H1 (cell line): ENCODE measurements around the gene KLHDC10. TPM values are rescaled to one million over a fixed set of nuclear protein-coding genes. Genes with fewer than 3 reads are reported as not detected.

Experiments used
- CTCF ChIA-PET: fragments of 300-600 bp; sonication (Branson Sonifier 250); formaldehyde crosslinking; loops from one replicate; lab custom pipeline; 2021; ENCODE audit not compliant: partially characterized antibody; lab: Charles Lee
- POLR2A ChIA-PET: fragments of 300-600 bp; sonication (Branson Sonifier 250); formaldehyde crosslinking; loops from one replicate; lab custom pipeline; 2021; ENCODE audit warnings: inconsistent platforms; ENCODE audit not compliant: partially characterized antibody; lab: Charles Lee
- DNase-seq, 2 experiments: peaks; one replicate each; pipeline versions ENCODE4 v3.0.0 to v3.0.0-alpha.2; 2010 to 2022; ENCODE audit warnings: low spot score in 2 of 2, low read depth in 1 of 2, mixed read lengths in 1 of 2
- FAIRE-seq: peaks from 2 replicates; lab custom pipeline; 2011; peaks lifted over from hg19 to GRCh38; lab: Jason Lieb, UNC
- H2AFZ ChIP-seq: 2 replicates; pipeline ENCODE4 v1.8.1; 2012; ENCODE audit warnings: low read length, inconsistent platforms
- H2AK5ac ChIP-seq: 2 replicates; pipeline ENCODE4 v1.6.1; 2013; ENCODE audit warnings: low read depth, low read length
- H2BK120ac ChIP-seq: replicated peaks from 2 replicates; pipeline ENCODE3; 2013; ENCODE audit warnings: low read depth, low read length, inconsistent platforms
- H2BK12ac ChIP-seq: 2 replicates; pipeline ENCODE4 v1.6.1; 2013; ENCODE audit warnings: low read depth, low read length
- H2BK15ac ChIP-seq: 2 replicates; pipeline ENCODE4 v1.6.1; 2013; ENCODE audit warnings: low read length
- H2BK20ac ChIP-seq: 2 replicates; pipeline ENCODE4 v1.6.1; 2013; ENCODE audit warnings: low read length
- H2BK5ac ChIP-seq: 2 replicates; pipeline ENCODE4 v1.6.1; 2013; ENCODE audit warnings: low read depth, low read length
- H3K14ac ChIP-seq: 2 replicates; pipeline ENCODE4 v1.6.1; 2013; ENCODE audit warnings: inconsistent platforms; ENCODE audit not compliant: insufficient read length
- H3K18ac ChIP-seq: 2 replicates; pipeline ENCODE4 v1.6.1; 2013; ENCODE audit warnings: low read length; ENCODE audit errors: extremely low read depth
- H3K23ac ChIP-seq: 2 replicates; pipeline ENCODE4 v1.6.1; 2013; ENCODE audit warnings: inconsistent platforms; ENCODE audit not compliant: insufficient read length
- H3K23me2 ChIP-seq: 2 replicates; pipeline ENCODE4 v1.6.1; 2013; ENCODE audit warnings: low read depth, low read length
- H3K27ac ChIP-seq: 2 replicates; pipeline ENCODE4 v1.6.1; 2011; ENCODE audit warnings: low read depth, low read length, inconsistent platforms
- H3K27me3 ChIP-seq, 4 experiments: replicated peaks in 1 of 4; 1 replicate in 1 of 4; 2 replicates in 3 of 4; pipeline versions ENCODE4 v1.6.1 to v1.8.1; 2011 to 2013; ENCODE audit warnings: low read length in 3 of 4, mild to moderate bottlenecking in 3 of 4, inconsistent platforms in 2 of 4, mixed read lengths in 2 of 4, moderate library complexity in 1 of 4; ENCODE audit not compliant: control insufficient read depth in 3 of 4, insufficient read depth in 3 of 4; ENCODE audit errors: extremely low read depth in 1 of 4
- H3K36me3 ChIP-seq, 4 experiments: 2 replicates each; pipeline versions ENCODE4 v1.6.1 to v1.8.1; 2011 to 2013; ENCODE audit warnings: mild to moderate bottlenecking in 4 of 4, low read length in 3 of 4, moderate library complexity in 2 of 4, control low read depth in 1 of 4, inconsistent platforms in 1 of 4; ENCODE audit not compliant: insufficient read depth in 4 of 4, control insufficient read depth in 2 of 4
- H3K4ac ChIP-seq: replicated peaks from 2 replicates; pipeline ENCODE3; 2013; ENCODE audit warnings: low read length, low read depth, mixed read lengths, inconsistent platforms; ENCODE audit not compliant: insufficient read length
- H3K4me1 ChIP-seq, 4 experiments: replicated peaks in 1 of 4; 1 replicate in 1 of 4; 2 replicates in 3 of 4; pipeline versions ENCODE4 v1.6.1 to v1.8.1; 2011 to 2013; ENCODE audit warnings: low read length in 3 of 4, inconsistent platforms in 2 of 4, mixed read lengths in 1 of 4; ENCODE audit not compliant: insufficient read depth in 4 of 4, control insufficient read depth in 3 of 4
- H3K4me2 ChIP-seq, 2 experiments: 2 replicates each; pipeline versions ENCODE4 v1.6.1 to v1.8.1; 2011 to 2013; ENCODE audit warnings: low read depth in 2 of 2, low read length in 2 of 2, control low read depth in 1 of 2, inconsistent platforms in 1 of 2, mild to moderate bottlenecking in 1 of 2; ENCODE audit not compliant: insufficient read depth in 1 of 2
- H3K4me3 ChIP-seq, 4 experiments: fragments of 200-600, 300-600 bp in 1 of 4; sonication (generic), shearing (Covaris generic), sonication (Bioruptor Twin) in 1 of 4; 2 replicates each; pipeline versions ENCODE4 v1.5.1 to v1.8.1; 2011 to 2016; ENCODE audit warnings: low read length in 4 of 4, low read depth in 3 of 4, control low read depth in 2 of 4, inconsistent platforms in 2 of 4, mild to moderate bottlenecking in 2 of 4, mixed read lengths in 1 of 4, moderate library complexity in 1 of 4; ENCODE audit not compliant: insufficient read depth in 2 of 4; ENCODE audit errors: extremely low read depth in 1 of 4
- H3K56ac ChIP-seq: replicated peaks from 2 replicates; pipeline ENCODE3; 2013; ENCODE audit warnings: low read depth, mild to moderate bottlenecking, mixed read lengths, low read length, inconsistent platforms; ENCODE audit not compliant: insufficient read length
- H3K79me1 ChIP-seq: 2 replicates; pipeline ENCODE4 v1.6.1; 2013; ENCODE audit warnings: low read depth, low read length, control low read depth
- H3K79me2 ChIP-seq, 2 experiments: 2 replicates each; pipeline versions ENCODE4 v1.6.1 to v1.8.1; 2012 to 2013; ENCODE audit warnings: low read length in 2 of 2, mild to moderate bottlenecking in 2 of 2, inconsistent platforms in 1 of 2; ENCODE audit not compliant: insufficient read depth in 2 of 2, control insufficient read depth in 1 of 2
- H3K9ac ChIP-seq, 4 experiments: replicated peaks in 1 of 4; 1 replicate in 1 of 4; 2 replicates in 3 of 4; pipeline versions ENCODE4 v1.6.1 to v1.8.1; 2011 to 2013; ENCODE audit warnings: low read depth in 3 of 4, low read length in 3 of 4, control low read depth in 2 of 4, mild to moderate bottlenecking in 2 of 4, moderate library complexity in 2 of 4, inconsistent platforms in 1 of 4; ENCODE audit errors: extremely low read depth in 1 of 4
- H3K9me3 ChIP-seq, 2 experiments: 2 replicates each; pipeline versions ENCODE4 v1.6.1 to v1.8.1; 2012 to 2013; ENCODE audit warnings: mild to moderate bottlenecking in 2 of 2, moderate library complexity in 2 of 2, control low read depth in 1 of 2, inconsistent platforms in 1 of 2, low read depth in 1 of 2, low read length in 1 of 2, mixed read lengths in 1 of 2; ENCODE audit not compliant: insufficient read depth in 2 of 2
- H4K20me1 ChIP-seq, 2 experiments: replicated peaks in 1 of 2; 2 replicates each; pipeline versions ENCODE3 to v1.8.1; 2011 to 2013; ENCODE audit warnings: inconsistent platforms in 2 of 2, low read length in 2 of 2, mild to moderate bottlenecking in 1 of 2; ENCODE audit not compliant: insufficient read depth in 2 of 2, control insufficient read depth in 1 of 2
- H4K5ac ChIP-seq: 2 replicates; pipeline ENCODE4 v1.6.1; 2013; ENCODE audit warnings: low read length, low read depth, mixed read lengths, inconsistent platforms; ENCODE audit not compliant: insufficient read length
- H4K8ac ChIP-seq: 2 replicates; pipeline ENCODE4 v1.8.0; 2013; ENCODE audit warnings: mild to moderate bottlenecking, moderate library complexity, low read length, inconsistent platforms; ENCODE audit not compliant: insufficient read depth; ENCODE audit errors: extremely low read depth
- H4K91ac ChIP-seq: replicated peaks from 2 replicates; pipeline ENCODE3; 2013; ENCODE audit warnings: low read length, mixed read lengths, inconsistent platforms; ENCODE audit not compliant: insufficient read length
- BACH1 ChIP-seq: IDR thresholded peaks from 2 replicates; pipeline ENCODE4 v1.6.1; 2012; ENCODE audit warnings: low read length, improper control_type of control experiment
- CEBPB ChIP-seq: IDR thresholded peaks from 2 replicates; pipeline ENCODE4 v1.6.1; 2012; ENCODE audit warnings: low read depth, low read length
- EP300 ChIP-seq, 2 experiments: IDR thresholded peaks; 1 replicate in 1 of 2; 2 replicates in 1 of 2; pipeline ENCODE4 v1.6.1; 2011 to 2012; ENCODE audit warnings: low read depth in 2 of 2, low read length in 2 of 2, mild to moderate bottlenecking in 2 of 2, borderline replicate concordance in 1 of 2, inconsistent platforms in 1 of 2, moderate library complexity in 1 of 2
- HDAC2 ChIP-seq, 2 experiments: fragments of 300-600 bp in 1 of 2; sonication (generic) in 1 of 2; IDR thresholded peaks; 2 replicates each; pipeline ENCODE4 v1.6.1; 2011 to 2012; ENCODE audit warnings: low read depth in 2 of 2, low read length in 2 of 2, mild to moderate bottlenecking in 2 of 2, moderate library complexity in 2 of 2, borderline replicate concordance in 1 of 2, inconsistent platforms in 1 of 2
- KDM1A ChIP-seq: fragments of 200-600, 300-600 bp; sonication (generic); IDR thresholded peaks from 2 replicates; pipeline ENCODE4 v1.7.1; 2016; ENCODE audit warnings: mild to moderate bottlenecking, low read length, borderline replicate concordance
- KDM5A ChIP-seq: fragments of 200-600 bp; IDR thresholded peaks from 2 replicates; pipeline ENCODE4 v1.7.1; 2012; ENCODE audit warnings: mild to moderate bottlenecking, low read length, inconsistent platforms, mixed read lengths
- NANOG ChIP-seq: IDR thresholded peaks from 2 replicates; pipeline ENCODE4 v1.6.1; 2011; ENCODE audit warnings: low read length, low read depth, mild to moderate bottlenecking, inconsistent platforms; ENCODE audit not compliant: insufficient read depth, poor library complexity, severe bottlenecking
- POLR2AphosphoS5 ChIP-seq: IDR thresholded peaks from 2 replicates; pipeline ENCODE4 v1.6.1; 2011; ENCODE audit warnings: low read depth, low read length
- POU5F1 ChIP-seq: IDR thresholded peaks from 2 replicates; pipeline ENCODE4 v1.6.1; 2011; ENCODE audit warnings: low read depth, mild to moderate bottlenecking, low read length, moderate library complexity
- RNF2 ChIP-seq: fragments of 200-900, 300-1000 bp; sonication (generic); IDR thresholded peaks from 2 replicates; pipeline ENCODE4 v1.7.1; 2016; ENCODE audit warnings: borderline replicate concordance, low read depth, mild to moderate bottlenecking, antibody characterized with exemption, low read length; ENCODE audit not compliant: poor library complexity, severe bottlenecking; ENCODE audit errors: missing control alignments
- SAP30 ChIP-seq: fragments of 300-600 bp; sonication (generic); IDR thresholded peaks from 2 replicates; pipeline ENCODE4 v1.7.1; 2012; ENCODE audit warnings: low read length, moderate library complexity, mild to moderate bottlenecking, inconsistent platforms; ENCODE audit not compliant: insufficient read depth, insufficient replicate concordance
- SIRT6 ChIP-seq: IDR thresholded peaks from one replicate; pipeline ENCODE4 v1.7.1; 2012; ENCODE audit warnings: low read length, inconsistent platforms
- TAF1 ChIP-seq: IDR thresholded peaks from 2 replicates; pipeline ENCODE4 v1.6.1; 2011; ENCODE audit warnings: mild to moderate bottlenecking, low read depth, low read length
- TEAD4 ChIP-seq: IDR thresholded peaks from 2 replicates; pipeline ENCODE4 v1.6.1; 2012; ENCODE audit warnings: low read depth, low read length, inconsistent platforms, mixed read lengths
- WGBS, 2 experiments: shearing (Covaris generic) in 1 of 2; methylation state at CpG; one replicate each; pipeline versions ENCODE4 v1.1.6 to v1.1.7; 2013 to 2015; ENCODE audit warnings: low lambda C conversion rate in 2 of 2, mixed read lengths in 2 of 2, inconsistent platforms in 1 of 2, low coverage in 1 of 2, missing lambda C conversion rate in 1 of 2; ENCODE audit not compliant: insufficient replicate concordance in 2 of 2, insufficient coverage in 1 of 2, insufficient read length in 1 of 2; ENCODE audit errors: extremely low coverage in 1 of 2, missing lambda C conversion rate in 1 of 2; 5-methylcytosine and 5-hydroxymethylcytosine counted together
- polyA plus RNA-seq, 7 experiments: library from polyadenylated mRNA; depleted of rRNA in 3 of 7; stranded (reverse) in 5 of 7; unstranded in 2 of 7; fragments of >200 nt in 5 of 7; fragments of 200-250 nt in 2 of 7; gene quantifications; 1 replicate in 5 of 7; 2 replicates in 1 of 7; 4 replicates in 1 of 7; pipeline versions ENCODE4 v1.2.1 to v1.2.3, GENCODE V29; 2011 to 2013; ENCODE audit warnings: missing spikeins in 2 of 7, mixed read lengths in 2 of 7
- total RNA-seq: library from RNA; stranded (reverse); fragmentation: NEBNext Ultra II Directional; extraction: Animal tissue kit (Norgen Biotek cat#: 25700); gene quantifications from 2 replicates; pipeline ENCODE4 v1.2.1, GENCODE V29; 2021

Gene KLHDC10
- total and polyA plus RNA-seq, 2 of the 8 experiments (the other 6 are each of a cell fraction or from before 2014, with no cell fraction given) = 6.6 to 14.5 TPM

DNA sequence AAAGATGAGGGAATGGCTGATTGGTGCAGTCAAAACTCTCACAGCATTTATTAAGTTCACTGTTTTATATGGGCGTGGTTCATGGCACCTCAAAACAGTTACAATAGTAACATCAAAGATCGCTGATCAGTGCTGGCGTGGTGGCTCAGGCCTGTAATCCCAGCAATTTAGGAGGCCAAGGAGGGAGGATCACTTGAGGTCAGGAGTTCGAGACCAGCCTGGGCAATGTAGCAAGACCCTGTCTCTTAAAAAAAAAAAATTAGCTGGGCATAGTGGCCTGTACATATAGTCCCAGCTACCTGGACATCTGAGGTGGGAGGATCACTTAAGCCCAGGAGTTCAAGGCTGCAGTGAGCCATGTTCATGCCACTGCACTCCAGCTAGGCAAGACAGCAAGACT lies 48.5 kb downstream of the KLHDC10 start:
- Histone ChIP-seq H2BK5ac (no peak overlapping the region), H2BK120ac (no peak overlapping the region), H4K8ac (no peak overlapping the region), H3K4me1 (no peaks in the 10 kb centered on the region), H3K23me2 (peaks cover 2% of the 10 kb centered on the region; the same call in 1 of the 2 replicates), H2AFZ (no peak overlapping the region), H4K5ac (no peak overlapping the region), H3K18ac (no peak overlapping the region), H2AK5ac (no peak overlapping the region), H3K9ac (no peak overlapping the region), H3K23ac (no peak overlapping the region), H2BK12ac (no peak overlapping the region), H2BK15ac (no peak overlapping the region), H3K79me1 (no peaks in the 10 kb centered on the region), H3K14ac (no peak overlapping the region), H3K27ac (no peak overlapping the region), H3K9me3 (no peaks in the 10 kb centered on the region), H3K4me3 (no peak overlapping the region), H4K91ac (no peak overlapping the region), H3K27me3 (no peaks in the 10 kb centered on the region), H3K56ac (no peak overlapping the region), H3K4me2 (no peak overlapping the region), H3K4ac (no peak overlapping the region), H4K20me1 (peaks cover 0 to 4% of the 10 kb centered on the region in 2 experiments), H2BK20ac (no peak overlapping the region), H3K79me2 (no peaks in the 10 kb centered on the region), H3K36me3 (peaks cover 0 to 8% (median 4%) of the 10 kb centered on the region in 4 experiments; a peak in 4 of 8 replicates)
- FAIRE-seq (no peak), DNase-seq (no peak)
- POLR2A ChIA-PET = no interaction called here
- CTCF ChIA-PET = interaction anchor here (0.6 kb wide), 1 partner anchor 48 kb away, joined by 3 read pairs; the partner anchor contains the start of gene KLHDC10
- WGBS, 2 experiments = 89% methylated on average over 4 of the region's 4 CpGs; no CpG with 5 or more reads in 1 of the 2 experiments
- no peak for TF ChIP-seq KDM1A
- no peak for TF ChIP-seq POU5F1
- no peak for TF ChIP-seq SIRT6
- TF ChIP-seq CEBPB = no peak
- TF ChIP-seq TAF1 = no peak
- no peak for TF ChIP-seq SAP30
- TF ChIP-seq RNF2 = no peak
- TF ChIP-seq NANOG = no peak
- TF ChIP-seq KDM5A = no peak
- no peak for TF ChIP-seq HDAC2 (IDR thresholded peaks at IDR 0.05; ENCODE audit: borderline replicate concordance in 1 of 2, low read depth in 2 of 2, low read length in 2 of 2)
- no peak for TF ChIP-seq POLR2AphosphoS5
- TF ChIP-seq EP300 (IDR thresholded peaks at IDR 0.05; ENCODE audit: borderline replicate concordance in 1 of 2, low read depth in 2 of 2, low read length in 2 of 2) = no peak
- no peak for TF ChIP-seq BACH1
- no peak for TF ChIP-seq TEAD4
